H9 (cell line): ENCODE data around the gene CSN1S1. TPM values are rescaled to one million over a fixed set of nuclear protein-coding genes. Genes with fewer than 3 reads are reported as not detected.

Experiments
- DNase-seq: peaks from one replicate; pipeline ENCODE4 v3.0.0-alpha.2; 2017
- H2AFZ ChIP-seq: one replicate; pipeline ENCODE4 v1.6.1; 2013; ENCODE audit warnings: mild to moderate bottlenecking, low read length, control low read depth, moderate library complexity
- H2AK5ac ChIP-seq: 2 replicates; pipeline ENCODE4 v1.6.1; 2013; ENCODE audit warnings: low read length, control low read depth, mixed read lengths; ENCODE audit not compliant: insufficient read length
- H2BK120ac ChIP-seq: one replicate; pipeline ENCODE4 v1.6.1; 2013; ENCODE audit warnings: low read depth, mild to moderate bottlenecking, low read length, control low read depth, inconsistent platforms; ENCODE audit not compliant: poor library complexity, severe bottlenecking
- H2BK12ac ChIP-seq: 2 replicates; pipeline ENCODE4 v1.6.1; 2013; ENCODE audit warnings: low read length, control low read depth, mixed read lengths, low read depth; ENCODE audit not compliant: insufficient read length
- H2BK15ac ChIP-seq: 2 replicates; pipeline ENCODE4 v1.6.1; 2013; ENCODE audit warnings: low read depth, low read length, control low read depth
- H2BK20ac ChIP-seq: one replicate; pipeline ENCODE4 v1.6.1; 2013; ENCODE audit warnings: low read depth, mild to moderate bottlenecking, low read length, control low read depth, inconsistent platforms; ENCODE audit not compliant: poor library complexity, severe bottlenecking
- H2BK5ac ChIP-seq: 2 replicates; pipeline ENCODE4 v1.6.1; 2013; ENCODE audit warnings: low read length, control low read depth, mixed read lengths; ENCODE audit not compliant: insufficient read length
- H3K14ac ChIP-seq: 2 replicates; pipeline ENCODE4 v1.6.1; 2013; ENCODE audit warnings: low read length, control low read depth; ENCODE audit not compliant: insufficient read depth
- H3K18ac ChIP-seq: 2 replicates; pipeline ENCODE4 v1.6.1; 2013; ENCODE audit warnings: low read depth, mild to moderate bottlenecking, mixed read lengths, low read length, control low read depth; ENCODE audit not compliant: insufficient read length
- H3K23ac ChIP-seq: 2 replicates; pipeline ENCODE4 v1.6.1; 2013; ENCODE audit warnings: low read length, control low read depth, mixed read lengths, low read depth; ENCODE audit not compliant: insufficient read length
- H3K23me2 ChIP-seq: 2 replicates; pipeline ENCODE4 v1.6.1; 2013; ENCODE audit warnings: low read depth, mild to moderate bottlenecking, mixed read lengths, low read length, control low read depth; ENCODE audit not compliant: insufficient read length, poor library complexity, severe bottlenecking
- H3K27ac ChIP-seq: 2 replicates; pipeline ENCODE4 v1.5.1; 2013; ENCODE audit warnings: low read length, control low read depth, mixed read lengths, low read depth; ENCODE audit not compliant: insufficient read length
- H3K27me3 ChIP-seq: 2 replicates; pipeline ENCODE4 v1.6.1; 2013; ENCODE audit warnings: low read length, control low read depth, inconsistent platforms; ENCODE audit not compliant: insufficient read depth
- H3K4ac ChIP-seq: 2 replicates; pipeline ENCODE4 v1.6.1; 2013; ENCODE audit warnings: low read depth, mild to moderate bottlenecking, control low read depth, inconsistent platforms, low read length, moderate library complexity
- H3K4me1 ChIP-seq: 2 replicates; pipeline ENCODE4 v1.6.1; 2013; ENCODE audit warnings: low read length, control low read depth, inconsistent platforms; ENCODE audit not compliant: insufficient read depth
- H3K4me2 ChIP-seq: 2 replicates; pipeline ENCODE4 v1.6.1; 2013; ENCODE audit warnings: low read length, control low read depth, mixed read lengths; ENCODE audit not compliant: insufficient read length, insufficient read depth
- H3K56ac ChIP-seq: 2 replicates; pipeline ENCODE4 v1.6.1; 2013; ENCODE audit warnings: low read depth, mild to moderate bottlenecking, mixed read lengths, low read length, control low read depth; ENCODE audit not compliant: insufficient read length
- H3K79me1 ChIP-seq: 2 replicates; pipeline ENCODE4 v1.6.1; 2013; ENCODE audit warnings: low read depth, mild to moderate bottlenecking, moderate library complexity, low read length, control low read depth, inconsistent platforms; ENCODE audit not compliant: insufficient read depth, poor library complexity, severe bottlenecking
- H3K79me2 ChIP-seq: 2 replicates; pipeline ENCODE4 v1.6.1; 2013; ENCODE audit warnings: low read length, control low read depth, inconsistent platforms; ENCODE audit not compliant: insufficient read depth
- H3K9ac ChIP-seq: 2 replicates; pipeline ENCODE4 v1.6.1; 2013; ENCODE audit warnings: low read length, control low read depth, mixed read lengths; ENCODE audit not compliant: insufficient read length; ENCODE audit errors: extremely low read depth
- H3K9me3 ChIP-seq: one replicate; pipeline ENCODE4 v1.6.1; 2013; ENCODE audit warnings: low read depth, low read length, inconsistent platforms; ENCODE audit not compliant: control insufficient read depth
- H3T11ph ChIP-seq: one replicate; pipeline ENCODE4 v1.6.1; 2013; ENCODE audit warnings: mild to moderate bottlenecking, low read length, control low read depth, inconsistent platforms
- H4K20me1 ChIP-seq: one replicate; pipeline ENCODE4 v1.6.1; 2013; ENCODE audit not compliant: control insufficient read depth, insufficient read length, insufficient read depth
- H4K5ac ChIP-seq: 2 replicates; pipeline ENCODE4 v1.6.1; 2013; ENCODE audit warnings: low read depth, mild to moderate bottlenecking, mixed read lengths, low read length, control low read depth; ENCODE audit not compliant: insufficient read length
- H4K8ac ChIP-seq: replicated peaks from 2 replicates; pipeline ENCODE4 v1.6.1; 2013; ENCODE audit warnings: low read length, control low read depth, mixed read lengths, low read depth; ENCODE audit not compliant: insufficient read length
- H4K91ac ChIP-seq: 2 replicates; pipeline ENCODE4 v1.6.1; 2013; ENCODE audit warnings: low read depth, mild to moderate bottlenecking, moderate library complexity, mixed read lengths, low read length, control low read depth; ENCODE audit not compliant: insufficient read length
- H3K27ac Mint-ChIP-seq, 3 experiments: 2 replicates in 2 of 3; 3 replicates in 1 of 3; pipeline ENCODE4 v1.8.0; 2020 to 2021; ENCODE audit warnings: mixed read lengths in 3 of 3, mild to moderate bottlenecking in 1 of 3, moderate library complexity in 1 of 3
- H3K27me3 Mint-ChIP-seq: 2 replicates; pipeline ENCODE4 v1.8.0; 2021; ENCODE audit warnings: low read depth, mild to moderate bottlenecking, moderate library complexity, mixed read lengths
- H3K36me3 Mint-ChIP-seq, 3 experiments: 2 replicates in 2 of 3; 3 replicates in 1 of 3; pipeline ENCODE4 v1.8.0; 2020 to 2021; ENCODE audit warnings: low read depth in 3 of 3, mixed read lengths in 3 of 3; ENCODE audit not compliant: insufficient read depth in 1 of 3
- H3K4me1 Mint-ChIP-seq, 2 experiments: 2 replicates each; pipeline ENCODE4 v1.8.0; 2020; ENCODE audit warnings: mixed read lengths in 2 of 2
- H3K4me3 Mint-ChIP-seq, 2 experiments: 2 replicates in 1 of 2; 3 replicates in 1 of 2; pipeline ENCODE4 v1.8.0; 2020 to 2021; ENCODE audit warnings: mild to moderate bottlenecking in 2 of 2, mixed read lengths in 2 of 2, moderate library complexity in 1 of 2
- H3K9me3 Mint-ChIP-seq, 2 experiments: 2 replicates in 1 of 2; 3 replicates in 1 of 2; pipeline ENCODE4 v1.8.0; 2020; ENCODE audit warnings: mild to moderate bottlenecking in 2 of 2, mixed read lengths in 2 of 2, moderate library complexity in 1 of 2
- WGBS: extraction: QIAGEN DNeasy Blood & Tissue Kit; methylation state at CpG from one replicate; pipeline ENCODE4 v1.1.7; 2013; ENCODE audit warnings: missing lambda C conversion rate, low lambda C conversion rate, mixed read lengths; ENCODE audit not compliant: insufficient read length; ENCODE audit errors: extremely low coverage; 5-methylcytosine and 5-hydroxymethylcytosine counted together
- total RNA-seq: library from RNA; stranded (reverse); gene quantifications from 2 replicates; pipeline ENCODE4 v1.2.1, GENCODE V29; 2021
- TF ChIP-seq, protein P1 (sequence below): fragments of 200-600 bp; sonication (generic); conservative IDR thresholded peaks from 3 replicates; pipeline ENCODE4 v1.8.0; 2021; ENCODE audit warnings: antibody characterized with exemption, mild to moderate bottlenecking

Gene CSN1S1
- total RNA-seq, 1 experiment from 2014 or later = not detected

DNA sequence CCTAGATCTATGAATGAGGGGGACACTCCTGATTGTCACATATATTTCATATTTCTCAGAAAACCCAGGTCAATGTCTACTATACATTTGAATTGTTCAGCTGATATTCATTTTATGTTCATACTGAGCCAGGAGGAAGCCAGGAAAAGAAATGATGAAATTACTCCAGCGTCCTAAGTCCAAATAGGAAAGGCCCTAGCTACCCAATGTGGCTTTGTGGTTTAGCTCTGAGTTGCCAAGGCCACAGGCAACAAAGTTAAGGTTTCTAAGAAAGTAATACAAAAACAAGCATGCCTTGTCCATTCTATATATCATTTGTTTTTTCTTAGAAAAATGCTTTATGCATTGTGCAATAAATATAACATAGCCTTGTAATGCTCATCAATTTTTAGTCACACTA is 39.2 kb downstream of the CSN1S1 start:
- Histone ChIP-seq H3K79me2 (no peaks in the 10 kb centered on the region), H4K91ac (no peak overlapping the region), H3K4me2 (no peak overlapping the region), H3K23ac (no peak overlapping the region), H3K14ac (no peak overlapping the region), H4K8ac (no peak overlapping the region), H3K79me1 (no peaks in the 10 kb centered on the region), H3K9me3 (no peaks in the 10 kb centered on the region), H4K20me1 (no peaks in the 10 kb centered on the region), H2AK5ac (no peak overlapping the region), H3T11ph (no peak overlapping the region), H2BK12ac (no peak overlapping the region), H2AFZ (no peak overlapping the region), H3K4me1 (no peaks in the 10 kb centered on the region), H2BK20ac (no peak overlapping the region), H2BK120ac (no peak overlapping the region), H3K27me3 (no peaks in the 10 kb centered on the region), H3K18ac (no peak overlapping the region), H2BK15ac (no peak overlapping the region), H3K23me2 (no peaks in the 10 kb centered on the region), H2BK5ac (no peak overlapping the region), H3K4ac (no peak overlapping the region), H3K56ac (no peak overlapping the region), H4K5ac (no peak overlapping the region), H3K9ac (no peak overlapping the region), H3K27ac (no peak overlapping the region)
- TF ChIP-seq, protein P1, sequence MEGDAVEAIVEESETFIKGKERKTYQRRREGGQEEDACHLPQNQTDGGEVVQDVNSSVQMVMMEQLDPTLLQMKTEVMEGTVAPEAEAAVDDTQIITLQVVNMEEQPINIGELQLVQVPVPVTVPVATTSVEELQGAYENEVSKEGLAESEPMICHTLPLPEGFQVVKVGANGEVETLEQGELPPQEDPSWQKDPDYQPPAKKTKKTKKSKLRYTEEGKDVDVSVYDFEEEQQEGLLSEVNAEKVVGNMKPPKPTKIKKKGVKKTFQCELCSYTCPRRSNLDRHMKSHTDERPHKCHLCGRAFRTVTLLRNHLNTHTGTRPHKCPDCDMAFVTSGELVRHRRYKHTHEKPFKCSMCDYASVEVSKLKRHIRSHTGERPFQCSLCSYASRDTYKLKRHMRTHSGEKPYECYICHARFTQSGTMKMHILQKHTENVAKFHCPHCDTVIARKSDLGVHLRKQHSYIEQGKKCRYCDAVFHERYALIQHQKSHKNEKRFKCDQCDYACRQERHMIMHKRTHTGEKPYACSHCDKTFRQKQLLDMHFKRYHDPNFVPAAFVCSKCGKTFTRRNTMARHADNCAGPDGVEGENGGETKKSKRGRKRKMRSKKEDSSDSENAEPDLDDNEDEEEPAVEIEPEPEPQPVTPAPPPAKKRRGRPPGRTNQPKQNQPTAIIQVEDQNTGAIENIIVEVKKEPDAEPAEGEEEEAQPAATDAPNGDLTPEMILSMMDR = no peak
- H3K36me3 Mint-ChIP-seq = no peaks in the 10 kb centered on the region
- no CpG with 5 or more reads among the region's 1 CpG for WGBS
- H3K4me1 Mint-ChIP-seq = no peaks in the 10 kb centered on the region
- H3K4me3 Mint-ChIP-seq = no peak overlapping the region
- no peak for DNase-seq
- no peak overlapping the region for H3K27ac Mint-ChIP-seq
- no peaks in the 10 kb centered on the region for H3K9me3 Mint-ChIP-seq
- no peaks in the 10 kb centered on the region for H3K27me3 Mint-ChIP-seq
